SK-N-MC (cell line): Measurements from ENCODE around the gene SLC4A5.

Experiments
- DNase-seq: peaks from one replicate; pipeline ENCODE4 v3.0.0-alpha.2; 2011; ENCODE audit warnings: low read depth, low spot score
- H3K27ac ChIP-seq: fragments of 200-600 bp; sonication (generic); 2 replicates; pipeline ENCODE4 v1.5.1; 2016; ENCODE audit warnings: mixed run types
- H3K36me3 ChIP-seq: fragments of 200-600 bp; sonication (generic); 2 replicates; pipeline ENCODE4 v1.6.1; 2017; ENCODE audit warnings: antibody characterized with exemption, low read length, mixed read lengths; ENCODE audit not compliant: insufficient read depth
- H3K4me3 ChIP-seq: fragments of 200-600 bp; sonication (generic); 2 replicates; pipeline ENCODE4 v1.5.1; 2016
- H3K9ac ChIP-seq: fragments of 200-600 bp; sonication (generic); 2 replicates; pipeline ENCODE4 v1.8.0; 2017; ENCODE audit warnings: mixed run types, mixed read lengths; ENCODE audit not compliant: insufficient read length
- H3K9me3 ChIP-seq: fragments of 200-600 bp; sonication (generic); 2 replicates; pipeline ENCODE4 v1.6.1; 2017; ENCODE audit warnings: low read depth, mild to moderate bottlenecking, antibody characterized with exemption, low read length, moderate library complexity, mixed read lengths
- EZH2 ChIP-seq: fragments of 200-600 bp; sonication (generic); IDR thresholded peaks from one replicate; pipeline ENCODE4 v1.6.1; 2017; ENCODE audit warnings: antibody characterized with exemption
- FOXP2 ChIP-seq: optimal IDR thresholded peaks from 2 replicates; pipeline ENCODE3; 2011; ENCODE audit warnings: mild to moderate bottlenecking, moderate library complexity; ENCODE audit not compliant: insufficient read depth; ENCODE audit errors: extremely low read length, control extremely low read depth
- POLR2AphosphoS5 ChIP-seq: IDR thresholded peaks from 2 replicates; pipeline ENCODE4 v1.6.1; 2012; ENCODE audit warnings: mild to moderate bottlenecking, low read depth, low read length, borderline replicate concordance

SLC4A5 gene

GRCh38 chr2:74343316-74343715 lies at the start of gene SLC4A5:
Gene SLC4A5 (minus strand): TSS chr2:74343416. CDS start chr2:74315023, 28,393 bp downstream.
- Histone ChIP-seq H3K4me3 (no peak within 1 kb of the TSS), H3K36me3 (no peaks in the 10 kb centered on the region), H3K27ac (no peak within 1 kb of the TSS), H3K9ac (no peak within 1 kb of the TSS), H3K9me3 (no peaks in the 10 kb centered on the region)
- no peak for DNase-seq
- no peak for TF ChIP-seq FOXP2
- no peak for TF ChIP-seq EZH2
- no peak for TF ChIP-seq POLR2AphosphoS5

GRCh38 chr2:74392449-74392743 lies 49.2 kb upstream of the SLC4A5 start:
- Histone ChIP-seq H3K27ac (peak overlapping the region; percentile 95), H3K4me3 (peak overlapping the region; percentile 97), H3K9me3 (no peaks in the 10 kb centered on the region), H3K36me3 (peaks cover 4% of the 10 kb centered on the region; the same call in 1 of the 2 replicates), H3K9ac (peak overlapping the region; percentile 97)
- DNase-seq: no peak
- TF ChIP-seq EZH2 (no peak), FOXP2 (no peak)

- Histone ChIP-seq H3K27ac (peak overlapping the region; percentile 95), H3K9ac (peak overlapping the region; percentile 97), H3K4me3 (peak overlapping the region; percentile 97), H3K36me3 (peaks cover 4% of the 10 kb centered on the region; the same call in 1 of the 2 replicates), H3K9me3 (no peaks in the 10 kb centered on the region)
- TF ChIP-seq FOXP2 (no peak), POLR2AphosphoS5 (peak; percentile 89)
- DNase-seq: peak; percentile 86
Measured at GRCh38 chr2:74391580-74392448, 48.6 kb upstream of the SLC4A5 start.

GRCh38 chr2:74391209-74391579 lies 48.0 kb upstream of the SLC4A5 start:
- Histone ChIP-seq H3K9me3 (no peaks in the 10 kb centered on the region), H3K36me3 (peaks cover 4% of the 10 kb centered on the region), H3K9ac (peak overlapping the region; percentile 97), H3K4me3 (peak overlapping the region; percentile 97), H3K27ac (0 out of 2 replicates have a peak overlapping the region, but pooled peaks have one; percentile 33)
- TF ChIP-seq EZH2 (no peak), FOXP2 (no peak), POLR2AphosphoS5 (no peak)
- no peak for DNase-seq

GRCh38 chr2:74390606-74391005 lies 47.4 kb upstream of the SLC4A5 start:
- Histone ChIP-seq H3K9ac (peak overlapping the region; percentile 97), H3K9me3 (no peaks in the 10 kb centered on the region), H3K27ac (no peak overlapping the region), H3K36me3 (peaks cover 4% of the 10 kb centered on the region), H3K4me3 (peak overlapping the region; percentile 97)
- no peak for DNase-seq
- TF ChIP-seq POLR2AphosphoS5 (no peak), FOXP2 (no peak), EZH2 (no peak)

GRCh38 chr2:74387346-74387745 lies 44.1 kb upstream of the SLC4A5 start:
- Histone ChIP-seq H3K9me3 (no peaks in the 10 kb centered on the region), H3K36me3 (peaks cover 20% of the 10 kb centered on the region), H3K27ac (no peak overlapping the region), H3K9ac (no peak overlapping the region), H3K4me3 (no peak overlapping the region)
- TF ChIP-seq FOXP2: no peak
- no peak for TF ChIP-seq EZH2
- TF ChIP-seq POLR2AphosphoS5: no peak
- DNase-seq: no peak

GRCh38 chr2:74385396-74385795 lies 42.2 kb upstream of the SLC4A5 start:
- DNase-seq: no peak
- TF ChIP-seq FOXP2 (no peak), POLR2AphosphoS5 (no peak), EZH2 (no peak)
- Histone ChIP-seq H3K4me3 (no peak overlapping the region), H3K27ac (no peak overlapping the region), H3K9ac (no peak overlapping the region), H3K36me3 (peaks cover 20% of the 10 kb centered on the region), H3K9me3 (no peaks in the 10 kb centered on the region)

- DNase-seq: no peak
- Histone ChIP-seq H3K9me3 (no peaks in the 10 kb centered on the region), H3K4me3 (no peak overlapping the region), H3K9ac (no peak overlapping the region), H3K27ac (no peak overlapping the region), H3K36me3 (peaks cover 20% of the 10 kb centered on the region)
- no peak for TF ChIP-seq POLR2AphosphoS5
- no peak for TF ChIP-seq FOXP2
- no peak for TF ChIP-seq EZH2
Measured at GRCh38 chr2:74384051-74384450, 40.8 kb upstream of the SLC4A5 start.

- peaks cover 22% of the 10 kb centered on the region for H3K36me3 ChIP-seq
- no peak overlapping the region for H3K27ac ChIP-seq
- TF ChIP-seq EZH2 (no peak), POLR2AphosphoS5 (no peak), FOXP2 (no peak)
- H3K9ac ChIP-seq: no peak overlapping the region
- no peak overlapping the region for H3K4me3 ChIP-seq
- no peak for DNase-seq
- no peaks in the 10 kb centered on the region for H3K9me3 ChIP-seq
Measured at GRCh38 chr2:74383254-74383653, 40.0 kb upstream of the SLC4A5 start.
